Right atrium auricular region (tissue), 2 donors: ENCODE data around the gene C2CD2. TPM values are rescaled to one million over a fixed set of nuclear protein-coding genes. Genes with fewer than 3 reads are reported as not detected.

Experiments
- DNase-seq: peaks from one replicate; pipeline ENCODE4 v3.0.0-alpha.2; 2019; ENCODE audit warnings: low spot score
- H3K27ac ChIP-seq, 2 donors: fragments of 200-600 bp; sonication (generic); 1 replicate in 1 of 2; 2 replicates in 1 of 2; pipeline ENCODE4 v1.5.1; 2016 to 2019
- H3K27me3 ChIP-seq, 2 donors: fragments of 200-600 bp; sonication (generic); one replicate each; pipeline versions ENCODE4 v1.5.1 to v1.6.0; 2017 to 2019
- H3K36me3 ChIP-seq: fragments of 200-600 bp; sonication (generic); one replicate; pipeline ENCODE4 v1.5.1; 2016
- H3K4me1 ChIP-seq, 2 donors: fragments of 200-600 bp; sonication (generic); one replicate each; pipeline versions ENCODE4 v1.5.1 to v1.6.0; 2017 to 2019
- H3K4me3 ChIP-seq, 2 donors: fragments of 200-600 bp; sonication (generic); 1 replicate in 1 of 2; 2 replicates in 1 of 2; pipeline ENCODE4 v1.5.1; 2017 to 2019; ENCODE audit warnings: mild to moderate bottlenecking in 1 of 2, moderate library complexity in 1 of 2
- H3K9me3 ChIP-seq, 2 donors: fragments of 200-600 bp; sonication (generic); one replicate each; pipeline ENCODE4 v1.5.1; 2019
- CTCF ChIP-seq, 2 donors: fragments of 200-600 bp; sonication (generic); IDR thresholded peaks; one replicate each; pipeline ENCODE4 v1.5.1; 2019; ENCODE audit warnings: antibody characterized with exemption in 2 of 2
- total RNA-seq, 2 donors: library from RNA; depleted of rRNA; stranded (reverse); fragments of >200 nt; gene quantifications; one replicate each; pipeline ENCODE4 v1.1.0, GENCODE V29; 2016

C2CD2 gene
- total RNA-seq, 2 donors from 2014 or later: 8.6 to 9.1 TPM

- Histone ChIP-seq H3K4me1 (peaks cover 0 to 5% of the 10 kb centered on the region in 2 donors), H3K4me3 (no peak overlapping the region), H3K27me3 (no peaks in the 10 kb centered on the region), H3K9me3 (no peaks in the 10 kb centered on the region), H3K36me3 (no peaks in the 10 kb centered on the region), H3K27ac (no peak overlapping the region)
- TF ChIP-seq CTCF (IDR thresholded peaks at IDR 0.05): no peak
- DNase-seq: no peak
Measured at GRCh38 chr21:41875086-41875485, 78.7 kb downstream of the C2CD2 start.

- Histone ChIP-seq H3K9me3 (no peaks in the 10 kb centered on the region), H3K27ac (no peak overlapping the region), H3K4me3 (no peak overlapping the region), H3K27me3 (no peaks in the 10 kb centered on the region), H3K36me3 (no peaks in the 10 kb centered on the region), H3K4me1 (peaks cover 0 to 5% of the 10 kb centered on the region in 2 donors)
- TF ChIP-seq CTCF (IDR thresholded peaks at IDR 0.05): no peak
- DNase-seq: no peak
Measured at GRCh38 chr21:41874611-41875010, 79.2 kb downstream of the C2CD2 start.

GRCh38 chr21:41873426-41873825, 80.4 kb downstream of the C2CD2 start:
- no peak for TF ChIP-seq CTCF (IDR thresholded peaks at IDR 0.05)
- H3K4me3 ChIP-seq: no peak overlapping the region

GRCh38 chr21:41873005-41873404, 80.8 kb downstream of the C2CD2 start:
- Histone ChIP-seq H3K4me3 (no peak overlapping the region), H3K36me3 (no peaks in the 10 kb centered on the region), H3K27ac (no peak overlapping the region), H3K4me1 (peaks cover 0 to 5% of the 10 kb centered on the region in 2 donors), H3K27me3 (no peaks in the 10 kb centered on the region), H3K9me3 (no peaks in the 10 kb centered on the region)
- DNase-seq: no peak
- TF ChIP-seq CTCF (IDR thresholded peaks at IDR 0.05): no peak

More at GRCh38 chr21:41873426-41873825, 80.4 kb downstream of the C2CD2 start:
- Histone ChIP-seq H3K27ac (no peak overlapping the region), H3K36me3 (no peaks in the 10 kb centered on the region), H3K4me1 (peaks cover 0 to 5% of the 10 kb centered on the region in 2 donors), H3K27me3 (no peaks in the 10 kb centered on the region), H3K9me3 (no peaks in the 10 kb centered on the region)
- no peak for DNase-seq

GRCh38 chr21:41871293-41872030, 82.4 kb downstream of the C2CD2 start:
- no peak for TF ChIP-seq CTCF (IDR thresholded peaks at IDR 0.05)
- Histone ChIP-seq H3K4me3 (no peak overlapping the region), H3K9me3 (no peaks in the 10 kb centered on the region), H3K27ac (no peak overlapping the region), H3K4me1 (no peaks in the 10 kb centered on the region), H3K27me3 (no peaks in the 10 kb centered on the region), H3K36me3 (no peaks in the 10 kb centered on the region)
- DNase-seq: no peak

GRCh38 chr21:41869771-41870170, 84.0 kb downstream of the C2CD2 start:
- no peak for TF ChIP-seq CTCF (IDR thresholded peaks at IDR 0.05)
- H3K4me1 ChIP-seq: no peaks in the 10 kb centered on the region
- DNase-seq: no peak
- H3K9me3 ChIP-seq: no peaks in the 10 kb centered on the region
- H3K4me3 ChIP-seq: no peak overlapping the region
- no peak overlapping the region for H3K27ac ChIP-seq
- no peaks in the 10 kb centered on the region for H3K27me3 ChIP-seq
- H3K36me3 ChIP-seq: no peaks in the 10 kb centered on the region
